Neuronal stem cell (in vitro differentiated cells): ENCODE data around the gene AGAP1.

ENCODE experiments used
- DNase-seq: peaks from one replicate; pipeline ENCODE4 v3.0.0-alpha.2; 2013; ENCODE audit warnings: low spot score
- H2AFZ ChIP-seq: one replicate; pipeline ENCODE4 v1.6.1; 2013; ENCODE audit warnings: mild to moderate bottlenecking, low read length, inconsistent platforms
- H2AK5ac ChIP-seq: 2 replicates; pipeline ENCODE4 v1.6.1; 2013; ENCODE audit warnings: low read depth, mild to moderate bottlenecking, inconsistent platforms, low read length, moderate library complexity, mixed read lengths
- H2BK120ac ChIP-seq: 2 replicates; pipeline ENCODE4 v1.6.1; 2013; ENCODE audit warnings: low read depth, mild to moderate bottlenecking, inconsistent platforms, low read length, moderate library complexity, mixed read lengths
- H2BK12ac ChIP-seq: one replicate; pipeline ENCODE4 v1.6.1; 2013; ENCODE audit warnings: low read length, inconsistent platforms
- H2BK15ac ChIP-seq: 2 replicates; pipeline ENCODE4 v1.6.1; 2013; ENCODE audit warnings: mild to moderate bottlenecking, low read length, inconsistent platforms, mixed read lengths
- H2BK5ac ChIP-seq: one replicate; pipeline ENCODE4 v1.6.1; 2013; ENCODE audit warnings: inconsistent platforms, mild to moderate bottlenecking, low read length, moderate library complexity
- H3K14ac ChIP-seq: one replicate; pipeline ENCODE4 v1.6.1; 2013; ENCODE audit warnings: low read length, inconsistent platforms
- H3K18ac ChIP-seq: 2 replicates; pipeline ENCODE4 v1.6.1; 2013; ENCODE audit warnings: low read length, inconsistent platforms
- H3K23ac ChIP-seq: 2 replicates; pipeline ENCODE4 v1.6.1; 2013; ENCODE audit warnings: low read depth, mild to moderate bottlenecking, mixed read lengths, low read length, inconsistent platforms; ENCODE audit not compliant: poor library complexity
- H3K27ac ChIP-seq: replicated peaks from 3 replicates; pipeline ENCODE4 v1.5.1; 2013; ENCODE audit warnings: low read length, inconsistent platforms
- H3K27me3 ChIP-seq, 3 experiments: 2 replicates each; pipeline ENCODE4 v1.6.1; 2013; ENCODE audit warnings: low read length in 3 of 3, mild to moderate bottlenecking in 2 of 3, inconsistent platforms in 1 of 3, low read depth in 1 of 3, mixed read lengths in 1 of 3, moderate library complexity in 1 of 3; ENCODE audit not compliant: control insufficient read depth in 3 of 3, insufficient read depth in 3 of 3
- H3K36me3 ChIP-seq, 2 donors: replicated peaks in 1 of 2; 2 replicates each; pipeline ENCODE4 v1.6.1; 2013; ENCODE audit warnings: low read length in 2 of 2; ENCODE audit not compliant: control insufficient read depth in 2 of 2, insufficient read depth in 2 of 2
- H3K4ac ChIP-seq: 2 replicates; pipeline ENCODE4 v1.6.1; 2013; ENCODE audit warnings: inconsistent platforms, mild to moderate bottlenecking, low read length, moderate library complexity
- H3K4me1 ChIP-seq, 2 donors: 1 replicate in 1 of 2; 2 replicates in 1 of 2; pipeline ENCODE4 v1.6.1; 2013; ENCODE audit warnings: low read length in 2 of 2, low read depth in 1 of 2; ENCODE audit not compliant: control insufficient read depth in 2 of 2, insufficient read depth in 1 of 2
- H3K4me2 ChIP-seq: one replicate; pipeline ENCODE4 v1.6.1; 2013; ENCODE audit warnings: mild to moderate bottlenecking, low read length, inconsistent platforms; ENCODE audit not compliant: insufficient read depth, poor library complexity, severe bottlenecking
- H3K4me3 ChIP-seq, 2 donors: 2 replicates each; pipeline ENCODE4 v1.5.1; 2013; ENCODE audit warnings: low read length in 2 of 2, mild to moderate bottlenecking in 2 of 2, inconsistent platforms in 1 of 2, moderate library complexity in 1 of 2
- H3K79me1 ChIP-seq: one replicate; pipeline ENCODE4 v1.6.1; 2013; ENCODE audit warnings: low read depth, mild to moderate bottlenecking, inconsistent platforms, low read length, moderate library complexity
- H3K9ac ChIP-seq: one replicate; pipeline ENCODE4 v1.6.1; 2013; ENCODE audit warnings: mild to moderate bottlenecking, low read depth, low read length, inconsistent platforms; ENCODE audit not compliant: poor library complexity
- H3K9me3 ChIP-seq, 2 donors: replicated peaks in 1 of 2; 2 replicates each; pipeline versions ENCODE3 to v1.6.1; 2013; ENCODE audit warnings: low read length in 2 of 2, mild to moderate bottlenecking in 2 of 2, inconsistent platforms in 1 of 2, low read depth in 1 of 2, mixed read lengths in 1 of 2, moderate library complexity in 1 of 2; ENCODE audit not compliant: control insufficient read depth in 2 of 2, insufficient read depth in 1 of 2
- H4K8ac ChIP-seq: one replicate; pipeline ENCODE4 v1.6.1; 2013; ENCODE audit warnings: low read depth, mild to moderate bottlenecking, inconsistent platforms, low read length, moderate library complexity
- H4K91ac ChIP-seq: one replicate; pipeline ENCODE4 v1.6.1; 2013; ENCODE audit warnings: low read length, low read depth, mild to moderate bottlenecking, inconsistent platforms; ENCODE audit not compliant: poor library complexity
- WGBS, 2 donors: extraction: QIAGEN DNeasy Blood & Tissue Kit; methylation state at CpG; one replicate each; pipeline ENCODE4 v1.1.7; 2013; ENCODE audit warnings: missing lambda C conversion rate in 2 of 2, mixed read lengths in 1 of 2; ENCODE audit not compliant: insufficient read length in 2 of 2, insufficient replicate concordance in 1 of 2; ENCODE audit errors: extremely low coverage in 2 of 2; 5-methylcytosine and 5-hydroxymethylcytosine counted together

AGAP1 gene

DNA sequence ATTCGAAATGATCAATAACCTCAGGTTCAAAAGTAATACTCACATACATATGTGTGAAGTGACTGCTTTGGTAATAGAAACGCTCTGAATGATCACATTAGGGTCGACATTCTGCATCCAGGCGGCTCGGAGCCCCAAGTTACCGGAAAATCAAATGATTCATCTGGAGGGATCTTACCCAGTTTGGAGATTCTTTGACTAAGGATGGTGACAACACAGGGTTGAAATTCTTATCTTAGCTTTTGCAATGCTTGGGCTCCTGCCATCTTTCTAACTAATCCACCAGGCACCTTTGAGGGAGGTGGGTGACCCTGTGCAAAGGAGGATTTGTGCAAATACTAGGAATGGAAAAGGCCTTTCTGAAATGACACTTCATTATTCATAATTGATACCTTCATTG lies 663.5 kb downstream of the AGAP1 start:
- H3K9ac ChIP-seq: no peak overlapping the region
- no peak overlapping the region for H3K4me3 ChIP-seq
- DNase-seq: no peak
- H3K4me1 ChIP-seq: peaks cover 12 to 35% of the 10 kb centered on the region in 2 donors
- H3K36me3 ChIP-seq: peaks cover 0 to 14% of the 10 kb centered on the region in 2 donors
- H2AFZ ChIP-seq: no peak overlapping the region
- H4K8ac ChIP-seq: no peak overlapping the region
- H2BK5ac ChIP-seq: no peak overlapping the region
- H3K9me3 ChIP-seq: peaks cover 5 to 7% of the 10 kb centered on the region in 2 donors
- no peak overlapping the region for H3K4ac ChIP-seq
- peaks cover 0 to 66% (median 32%) of the 10 kb centered on the region in 3 experiments for H3K27me3 ChIP-seq
- no peaks in the 10 kb centered on the region for H3K79me1 ChIP-seq
- no CpG with 5 or more reads among the region's 6 CpGs for WGBS, 2 donors
- H3K23ac ChIP-seq: no peak overlapping the region
- H3K18ac ChIP-seq: no peak overlapping the region
- H2BK15ac ChIP-seq: no peak overlapping the region
- no peak overlapping the region for H2BK120ac ChIP-seq
- no peak overlapping the region for H3K27ac ChIP-seq
- no peak overlapping the region for H3K14ac ChIP-seq
- H4K91ac ChIP-seq: no peak overlapping the region
- no peak overlapping the region for H2AK5ac ChIP-seq
- H2BK12ac ChIP-seq: no peak overlapping the region
- H3K4me2 ChIP-seq: no peak overlapping the region

DNA sequence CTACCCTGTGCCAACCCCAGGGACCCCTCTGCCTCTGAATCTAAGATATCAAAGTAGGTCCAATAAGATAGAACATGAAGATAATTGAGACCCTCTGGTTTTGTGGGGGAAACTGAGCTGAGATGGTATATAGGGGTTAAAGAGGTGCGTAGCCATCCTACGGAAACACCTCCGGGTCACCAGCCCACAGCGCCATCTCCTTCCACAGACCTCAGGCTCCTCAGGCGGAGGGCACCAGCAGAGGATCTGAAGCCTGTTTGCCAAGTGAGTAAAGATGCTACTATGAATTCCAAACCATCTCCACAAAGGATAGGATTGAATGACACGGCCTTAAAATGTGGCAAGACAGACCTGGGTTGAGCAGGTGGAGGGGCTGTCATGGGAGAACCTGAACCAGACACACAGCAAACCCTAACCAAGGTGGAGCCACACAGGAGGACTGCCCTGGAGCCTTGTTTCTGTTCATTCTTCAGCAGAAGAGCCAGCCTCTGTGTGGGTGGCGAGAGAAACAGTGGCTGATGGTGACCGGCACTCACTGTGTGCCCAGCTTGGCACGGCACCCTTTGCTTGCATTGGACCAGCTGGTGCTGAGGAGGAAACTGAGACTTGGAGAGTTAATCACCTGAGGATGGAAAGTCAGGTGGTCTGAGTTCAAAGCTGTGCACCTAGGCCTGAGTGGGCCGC lies 664.1 kb downstream of the AGAP1 start:
- Histone ChIP-seq H3K4me2 (no peak overlapping the region), H2AFZ (no peak overlapping the region), H3K4me1 (peaks cover 12 to 40% of the 10 kb centered on the region in 2 donors), H2BK12ac (no peak overlapping the region), H3K14ac (no peak overlapping the region), H3K18ac (no peak overlapping the region), H2BK5ac (no peak overlapping the region), H2BK120ac (no peak overlapping the region), H3K4me3 (no peak overlapping the region), H3K9me3 (peaks cover 2 to 3% of the 10 kb centered on the region in 2 donors), H3K27ac (no peak overlapping the region), H4K91ac (no peak overlapping the region), H2AK5ac (no peak overlapping the region), H3K27me3 (peaks cover 0 to 72% (median 38%) of the 10 kb centered on the region in 3 experiments), H3K79me1 (no peaks in the 10 kb centered on the region), H2BK15ac (no peak overlapping the region), H4K8ac (no peak overlapping the region), H3K4ac (no peak overlapping the region), H3K36me3 (peaks cover 0 to 20% of the 10 kb centered on the region in 2 donors), H3K23ac (no peak overlapping the region), H3K9ac (no peak overlapping the region)
- no CpG with 5 or more reads among the region's 10 CpGs for WGBS, 2 donors
- DNase-seq: no peak

DNA sequence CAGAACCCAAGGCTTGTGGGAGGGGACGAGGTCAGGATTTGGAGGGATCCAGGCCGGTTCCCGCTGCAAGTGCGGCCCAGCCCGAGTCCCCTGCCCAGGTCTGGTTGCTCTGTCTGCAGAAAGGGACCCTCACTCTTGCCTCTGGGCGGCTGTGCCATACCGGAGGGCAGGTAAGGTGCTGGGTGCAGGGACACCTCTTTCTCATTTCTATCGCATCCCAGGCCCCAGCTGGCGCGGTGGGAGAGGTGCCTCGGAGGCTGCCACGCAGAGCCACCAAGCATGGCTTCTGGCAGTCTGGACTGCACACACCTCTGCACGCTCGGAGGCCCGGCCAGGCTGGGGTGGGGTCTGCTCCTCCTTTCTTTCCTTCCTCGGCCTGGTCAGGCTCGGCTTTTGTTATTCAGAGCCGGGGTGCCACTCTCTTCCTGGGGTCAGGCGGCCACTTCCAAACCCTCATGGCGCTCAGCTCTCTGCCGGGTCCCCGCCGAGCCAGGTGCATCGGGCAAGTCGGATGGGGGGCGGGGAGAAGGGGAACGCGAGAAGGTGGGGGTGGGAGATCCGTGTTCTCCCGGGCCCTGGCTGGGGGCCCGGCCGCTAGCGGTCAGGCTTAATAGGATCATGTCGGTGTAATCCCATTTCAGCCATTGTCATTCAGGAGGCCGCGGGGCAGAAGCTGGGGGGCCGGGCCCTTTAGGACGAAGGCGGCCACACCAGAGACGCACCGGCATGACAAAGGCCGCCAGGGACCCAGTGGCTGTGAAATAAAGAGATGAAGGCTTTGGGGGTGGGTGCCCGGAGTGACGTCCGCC lies 665.3 kb downstream of the AGAP1 start:
- Histone ChIP-seq H2BK15ac (no peak overlapping the region), H3K36me3 (peaks cover 0 to 32% of the 10 kb centered on the region in 2 donors), H3K4me1 (peaks cover 13 to 48% of the 10 kb centered on the region in 2 donors), H3K4me2 (peak overlapping the region; percentile 36), H3K9ac (no peak overlapping the region), H3K79me1 (no peaks in the 10 kb centered on the region), H4K91ac (no peak overlapping the region), H3K27me3 (peaks cover 0 to 84% (median 50%) of the 10 kb centered on the region in 3 experiments), H3K27ac (no peak overlapping the region), H3K9me3 (peaks cover 0 to 3% of the 10 kb centered on the region in 2 donors), H4K8ac (no peak overlapping the region), H3K18ac (peak overlapping the region; percentile 89), H3K23ac (no peak overlapping the region), H2BK120ac (no peak overlapping the region), H2AFZ (peak overlapping the region; percentile 33), H3K4me3 (no peak overlapping the region), H2BK12ac (no peak overlapping the region), H3K4ac (no peak overlapping the region), H2BK5ac (no peak overlapping the region), H2AK5ac (peak overlapping the region; percentile 88), H3K14ac (no peak overlapping the region)
- no CpG with 5 or more reads among the region's 45 CpGs for WGBS, 2 donors
- peak; percentile 52 for DNase-seq

- H3K4me1 ChIP-seq: peaks cover 16 to 48% of the 10 kb centered on the region in 2 donors
- H3K4me2 ChIP-seq: peak overlapping the region; percentile 36
- peak overlapping the region; percentile 33 for H2AFZ ChIP-seq
- peak overlapping the region; percentile 88 for H2AK5ac ChIP-seq
- H3K79me1 ChIP-seq: no peaks in the 10 kb centered on the region
- H4K8ac ChIP-seq: no peak overlapping the region
- H2BK120ac ChIP-seq: peak overlapping the region; percentile 38
- no peak overlapping the region for H4K91ac ChIP-seq
- no peak overlapping the region for H3K4ac ChIP-seq
- peak overlapping the region; percentile 87 for H3K14ac ChIP-seq
- H3K27ac ChIP-seq: no peak overlapping the region
- H3K4me3 ChIP-seq: peak overlapping the region in 1 of 2 donors; percentile 62
- DNase-seq: peak; percentile 2
- H3K9me3 ChIP-seq: peaks cover 0 to 2% of the 10 kb centered on the region in 2 donors
- H2BK15ac ChIP-seq: peak overlapping the region; percentile 80
- H3K18ac ChIP-seq: peak overlapping the region; percentile 91
- no CpG with 5 or more reads among the region's 33 CpGs for WGBS, 2 donors
- no peak overlapping the region for H2BK5ac ChIP-seq
- no peak overlapping the region for H2BK12ac ChIP-seq
- H3K36me3 ChIP-seq: peaks cover 0 to 38% of the 10 kb centered on the region in 2 donors
- peaks cover 0 to 90% (median 55%) of the 10 kb centered on the region in 3 experiments for H3K27me3 ChIP-seq
- peak overlapping the region; percentile 46 for H3K23ac ChIP-seq
- H3K9ac ChIP-seq: no peak overlapping the region
Measured at GRCh38 chr2:236159778-236160170, 665.9 kb downstream of the AGAP1 start.
